BE2C (cell line): ENCODE data around the gene HAND1.

ENCODE experiments used
- DNase-seq: peaks from one replicate; pipeline ENCODE4 v3.0.0-alpha.2; 2020
- H3K27me3 ChIP-seq: fragments of 250-450 bp; sonication (Bioruptor Pico); 2 replicates; pipeline ENCODE4 v1.5.1; 2020; ENCODE audit warnings: mild to moderate bottlenecking
- H3K36me3 ChIP-seq: fragments of 250-450 bp; sonication (Bioruptor Pico); 2 replicates; pipeline ENCODE4 v1.5.1; 2020; ENCODE audit warnings: mild to moderate bottlenecking
- H3K4me1 ChIP-seq: fragments of 250-450 bp; sonication (Bioruptor Pico); 2 replicates; pipeline ENCODE4 v1.5.1; 2020
- H3K4me3 ChIP-seq: 2 replicates; pipeline ENCODE4 v1.5.1; 2011; ENCODE audit warnings: low read depth, low read length
- H3K9me3 ChIP-seq: fragments of 250-450 bp; sonication (Bioruptor Pico); 2 replicates; pipeline ENCODE4 v1.5.1; 2020
- TF ChIP-seq, protein P1 (sequence below): IDR thresholded peaks from 2 replicates; pipeline ENCODE4 v1.5.1; 2012; ENCODE audit warnings: mild to moderate bottlenecking, low read depth, low read length

HAND1 gene

DNA sequence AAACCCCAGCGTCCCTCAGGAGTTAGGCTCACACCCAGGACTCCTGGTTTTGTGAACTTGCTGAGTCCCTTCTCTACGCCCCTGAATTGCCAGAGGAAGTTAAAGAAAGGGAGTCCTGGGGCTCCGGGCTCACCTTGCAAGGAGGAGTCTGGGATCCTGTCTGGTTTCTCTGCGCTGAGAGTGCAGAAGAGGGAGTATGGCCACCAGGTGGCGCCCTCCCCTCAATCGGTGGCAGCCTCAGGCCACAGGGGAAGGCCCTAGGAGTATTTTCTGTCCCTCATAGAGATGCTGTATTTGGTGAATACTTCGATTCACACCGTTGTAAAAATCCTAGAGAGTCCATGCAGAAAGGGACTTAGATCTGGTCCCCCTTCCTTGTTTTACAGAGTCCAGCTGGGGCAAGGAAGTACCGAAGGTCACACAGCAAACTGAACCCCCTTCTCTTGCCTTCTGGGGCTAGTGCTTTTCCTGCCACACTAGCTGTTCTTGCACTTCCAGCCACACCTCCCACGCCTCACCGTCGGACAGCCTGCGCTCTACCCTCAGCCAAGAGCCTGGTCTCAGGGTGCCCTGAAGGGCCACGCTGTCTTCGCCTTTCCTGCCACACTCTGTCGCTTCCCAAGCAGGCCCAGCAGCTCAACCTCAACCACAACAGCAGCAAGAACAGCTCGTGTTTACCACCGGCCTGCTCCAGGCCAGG lies 10.2 kb downstream of the HAND1 start:
- DNase-seq, result peak; percentile 90
- H3K4me3 ChIP-seq, result no peak overlapping the region
- TF ChIP-seq, protein P1, sequence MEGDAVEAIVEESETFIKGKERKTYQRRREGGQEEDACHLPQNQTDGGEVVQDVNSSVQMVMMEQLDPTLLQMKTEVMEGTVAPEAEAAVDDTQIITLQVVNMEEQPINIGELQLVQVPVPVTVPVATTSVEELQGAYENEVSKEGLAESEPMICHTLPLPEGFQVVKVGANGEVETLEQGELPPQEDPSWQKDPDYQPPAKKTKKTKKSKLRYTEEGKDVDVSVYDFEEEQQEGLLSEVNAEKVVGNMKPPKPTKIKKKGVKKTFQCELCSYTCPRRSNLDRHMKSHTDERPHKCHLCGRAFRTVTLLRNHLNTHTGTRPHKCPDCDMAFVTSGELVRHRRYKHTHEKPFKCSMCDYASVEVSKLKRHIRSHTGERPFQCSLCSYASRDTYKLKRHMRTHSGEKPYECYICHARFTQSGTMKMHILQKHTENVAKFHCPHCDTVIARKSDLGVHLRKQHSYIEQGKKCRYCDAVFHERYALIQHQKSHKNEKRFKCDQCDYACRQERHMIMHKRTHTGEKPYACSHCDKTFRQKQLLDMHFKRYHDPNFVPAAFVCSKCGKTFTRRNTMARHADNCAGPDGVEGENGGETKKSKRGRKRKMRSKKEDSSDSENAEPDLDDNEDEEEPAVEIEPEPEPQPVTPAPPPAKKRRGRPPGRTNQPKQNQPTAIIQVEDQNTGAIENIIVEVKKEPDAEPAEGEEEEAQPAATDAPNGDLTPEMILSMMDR, result peak; percentile 93

GRCh38 chr5:154466671-154467070 lies 11.4 kb downstream of the HAND1 start:
- Histone ChIP-seq H3K36me3 (peaks cover 4% of the 10 kb centered on the region), H3K9me3 (no peaks in the 10 kb centered on the region), H3K4me1 (peaks cover 45% of the 10 kb centered on the region), H3K27me3 (no peaks in the 10 kb centered on the region), H3K4me3 (no peak overlapping the region)
- TF ChIP-seq, protein P1, result no peak
- no peak for DNase-seq

More for the DNA sequence above, 10.2 kb downstream of the HAND1 start:
- peaks cover 53% of the 10 kb centered on the region for H3K4me1 ChIP-seq
- peaks cover 15% of the 10 kb centered on the region for H3K36me3 ChIP-seq
- H3K9me3 ChIP-seq, result no peaks in the 10 kb centered on the region
- H3K27me3 ChIP-seq, result no peaks in the 10 kb centered on the region

GRCh38 chr5:154466147-154466546 lies 11.9 kb downstream of the HAND1 start:
- H3K27me3 ChIP-seq, result no peaks in the 10 kb centered on the region
- no peaks in the 10 kb centered on the region for H3K9me3 ChIP-seq
- H3K4me3 ChIP-seq, result no peak overlapping the region
- no peak for DNase-seq
- TF ChIP-seq, protein P1, result no peak
- peaks cover 43% of the 10 kb centered on the region for H3K4me1 ChIP-seq
- 0 out of 2 replicates have a peak, but pooled peaks cover 3% of the 10 kb centered on the region for H3K36me3 ChIP-seq

DNA sequence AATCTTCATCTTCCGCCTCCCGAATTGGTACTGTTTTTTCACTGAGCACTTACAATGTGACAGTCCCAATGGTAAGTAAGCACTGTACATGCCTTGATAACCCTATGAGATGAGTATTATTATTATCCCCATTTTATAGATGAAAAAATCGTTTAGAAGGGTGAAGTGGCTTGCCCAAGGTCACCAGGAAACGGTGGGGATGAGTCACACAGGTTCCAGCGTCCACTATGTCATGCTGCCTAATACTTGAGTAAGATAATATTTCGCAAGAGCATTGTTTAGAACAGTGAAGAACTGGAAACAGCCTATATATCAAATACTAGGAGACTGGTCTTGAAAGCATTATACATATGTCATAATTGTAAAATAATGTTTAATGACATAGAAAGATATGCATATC lies 12.9 kb downstream of the HAND1 start:
- DNase-seq, result no peak
- Histone ChIP-seq H3K9me3 (no peaks in the 10 kb centered on the region), H3K4me1 (peaks cover 33% of the 10 kb centered on the region), H3K36me3 (peaks cover 7% of the 10 kb centered on the region; the same call in 1 of the 2 replicates), H3K27me3 (no peaks in the 10 kb centered on the region), H3K4me3 (no peak overlapping the region)
- TF ChIP-seq, protein P1, result no peak

DNA sequence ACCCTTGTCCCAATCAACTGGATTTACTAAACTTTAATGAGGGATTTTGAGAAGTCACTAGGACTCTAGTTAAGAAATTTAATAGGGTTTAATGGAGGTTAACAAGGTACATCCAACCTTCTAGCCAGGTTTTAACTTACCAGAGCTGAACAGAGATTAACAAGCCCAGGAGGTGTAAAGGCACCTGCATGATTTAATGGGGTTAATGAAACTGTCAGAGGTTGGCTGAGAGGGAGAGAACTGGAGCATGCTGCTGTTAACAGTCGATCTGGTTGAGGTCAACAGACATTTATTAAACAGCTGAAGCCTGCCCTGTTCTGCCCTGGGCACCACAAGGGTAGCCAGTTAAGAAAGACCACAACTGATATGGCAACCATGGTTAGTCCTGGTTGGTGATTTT lies 13.6 kb downstream of the HAND1 start:
- no peak for DNase-seq
- peaks cover 29% of the 10 kb centered on the region for H3K4me1 ChIP-seq
- no peak overlapping the region for H3K4me3 ChIP-seq
- H3K36me3 ChIP-seq, result peaks cover 7% of the 10 kb centered on the region; the same call in 1 of the 2 replicates
- H3K9me3 ChIP-seq, result no peaks in the 10 kb centered on the region
- no peaks in the 10 kb centered on the region for H3K27me3 ChIP-seq
- TF ChIP-seq, protein P1, result no peak

GRCh38 chr5:154461531-154461930 lies 16.5 kb downstream of the HAND1 start:
- TF ChIP-seq, protein P1, result peak; percentile 65
- peak; percentile 81 for DNase-seq
- Histone ChIP-seq H3K27me3 (no peaks in the 10 kb centered on the region), H3K4me1 (peaks cover 19% of the 10 kb centered on the region), H3K4me3 (no peak overlapping the region), H3K36me3 (peaks cover 14% of the 10 kb centered on the region), H3K9me3 (no peaks in the 10 kb centered on the region)
